Heart right ventricle (tissue), 12 donors: Measurements from ENCODE around the gene MST1R. TPM values are rescaled to one million over a fixed set of nuclear protein-coding genes. Genes with fewer than 3 reads are reported as not detected.

Source experiments
- polyA plus RNA-seq, 2 donors: library from polyadenylated mRNA; stranded (reverse); fragments of 200-250 nt; gene quantifications; one replicate each; pipeline ENCODE4 v1.2.3, GENCODE V29; 2013
- total RNA-seq, 10 donors: library from RNA; stranded (reverse); fragmentation: NEBNext Ultra II Directional in 3 of 10; extraction: Animal tissue kit (Norgen Biotek cat#: 25700) in 3 of 10; gene quantifications; one replicate each; pipeline versions ENCODE4 v1.2.1 to v1.2.4, GENCODE V29; 2021 to 2023
- donor health status: ischemic (EF 13 %, LVEDD 7.1; RV severe dilation, severe dysfunction).
- donor health status: healthy with polysubstance abuse.
- donor health status: DM: no; HTN: yes; CAD: no.
- donor health status: DM: no; HTN: no; CAD: no.
- donor health status: ischemic (EF 25% LVEDD 6.9; RV normal size, moderate dysfunction).
- donor health status: ischemic (EF 25% LVEDD 5.7; RV mildly dilated, moderate dysfunction).
- donor health status: healthy.
- donor health status: nonischemic (EF 11% LVEDD 7.7; RV severe dilation, severe dysfunction).
- donor health status: DM: yes; HTN: yes; CAD: no.
- donor health status: PGD.
- donor health status: ischemic (EF 29% LVEDD 5.4; RV normal size, mild dysfunction).
- donor health status: nonischemic (EF 23%, LVEDD 6.1; RV moderate dilation, normal function).

The MST1R gene
- total and polyA plus RNA-seq, 12 donors, result 0.53 to 7.1 (median 1.7) TPM

Other genes starting within 250 kb of the MST1R start
- 100 to 1,000 TPM; 101 to 140 (median 110) TPM for gene APEH, start 229.5 kb downstream of the MST1R start, total RNA-seq
- 10 to 100 TPM; 18.2 to 65.7 TPM for gene APEH, start 229.5 kb downstream of the MST1R start, polyA plus RNA-seq
- gene MST1, start 214.4 kb downstream of the MST1R start, total RNA-seq, result 1 to 10 TPM; 2.3 to 5.1 (median 3.8) TPM
- 10 to 100 TPM in 1 of 2 donors, 1 to 10 TPM in 1; 3.3 to 16.0 TPM for gene MST1, start 214.4 kb downstream of the MST1R start, polyA plus RNA-seq
- 10 to 100 TPM; 41.5 to 61.8 (median 51.4) TPM for gene RNF123, start 214.3 kb downstream of the MST1R start, total RNA-seq
- gene RNF123, start 214.3 kb downstream of the MST1R start, polyA plus RNA-seq, result 10 to 100 TPM; 23.6 to 30.8 TPM
- under 1 TPM in 2 of 10 donors, not detected in 8; 0.09 to 0.15 TPM for gene AMIGO3, start 184.2 kb downstream of the MST1R start, total RNA-seq
- 1 to 10 TPM; 1.8 to 2.1 TPM for gene AMIGO3, start 184.2 kb downstream of the MST1R start, polyA plus RNA-seq
- 10 to 100 TPM in 8 of 10 donors, 1 to 10 TPM in 2; 9.6 to 30.4 (median 12.9) TPM for gene GMPPB, start 179.9 kb downstream of the MST1R start, total RNA-seq
- 10 to 100 TPM in 1 of 2 donors, 1 to 10 TPM in 1; 8.7 to 48.8 TPM for gene GMPPB, start 179.9 kb downstream of the MST1R start, polyA plus RNA-seq
- 10 to 100 TPM; 13.7 to 24.4 (median 16.6) TPM for gene IP6K1, start 117.3 kb downstream of the MST1R start, total RNA-seq
- gene IP6K1, start 117.3 kb downstream of the MST1R start, polyA plus RNA-seq, result 10 to 100 TPM in 1 of 2 donors, 1 to 10 TPM in 1; 9.0 to 12.3 TPM
- not detected for gene CDHR4, start 104.0 kb downstream of the MST1R start, total RNA-seq
- gene CDHR4, start 104.0 kb downstream of the MST1R start, polyA plus RNA-seq, result under 1 TPM; 0.01 to 0.80 TPM
- 1 to 10 TPM; 1.8 to 5.7 (median 2.5) TPM for gene INKA1, start 100.6 kb downstream of the MST1R start, total RNA-seq
- 1 to 10 TPM; 4.2 to 8.6 TPM for gene INKA1, start 100.6 kb downstream of the MST1R start, polyA plus RNA-seq
- 10 to 100 TPM; 13.1 to 47.0 (median 22.0) TPM for gene UBA7, start 89.9 kb downstream of the MST1R start, total RNA-seq
- gene UBA7, start 89.9 kb downstream of the MST1R start, polyA plus RNA-seq, result 10 to 100 TPM; 12.0 to 57.6 TPM
- 1 to 10 TPM in 7 of 10 donors, under 1 TPM in 3; 0.20 to 2.4 (median 1.4) TPM for gene TRAIP, start 47.3 kb downstream of the MST1R start, total RNA-seq
- gene TRAIP, start 47.3 kb downstream of the MST1R start, polyA plus RNA-seq, result 1 to 10 TPM in 1 of 2 donors, under 1 TPM in 1; 0.96 to 1.6 TPM
- not detected for gene CAMKV, start 34.0 kb downstream of the MST1R start, total RNA-seq
- gene CAMKV, start 34.0 kb downstream of the MST1R start, polyA plus RNA-seq, result not detected
- gene MON1A, start 25.9 kb upstream of the MST1R start, total RNA-seq, result 1 to 10 TPM; 5.3 to 8.2 (median 6.7) TPM
- gene MON1A, start 25.9 kb upstream of the MST1R start, polyA plus RNA-seq, result 10 to 100 TPM in 1 of 2 donors, 1 to 10 TPM in 1; 6.5 to 10.6 TPM
- gene RBM6, start 36.3 kb upstream of the MST1R start, total RNA-seq, result 10 to 100 TPM; 29.8 to 57.6 (median 37.6) TPM
- gene RBM6, start 36.3 kb upstream of the MST1R start, polyA plus RNA-seq, result 100 to 1,000 TPM in 1 of 2 donors, 10 to 100 TPM in 1; 26.0 to 208 TPM
- gene RBM5, start 185.0 kb upstream of the MST1R start, total RNA-seq, result 10 to 100 TPM; 46.9 to 67.0 (median 56.8) TPM
- gene RBM5, start 185.0 kb upstream of the MST1R start, polyA plus RNA-seq, result 10 to 100 TPM; 30.2 to 86.3 TPM